Measurements from ENCODE around the gene PSMD8.
A peak's percentile ranks its signal among the peaks of the same experiment; 100 is the strongest.
"Not testable (repeated sequence)": the region's sequence is repeated elsewhere in the genome, so short reads cannot be mapped to it uniquely, and the experiment has no call there.

The PSMD8 gene

GRCh38 chr19:38335949-38336637 is 38.3 kb upstream of the PSMD8 start:
- POLR2A ChIA-PET, result interaction anchor here (0.9 to 4.2 kb wide), 4 partner anchors 38 to 96 kb away, joined by 3 to 40 read pairs (median 5); partner anchors contain the start of genes FAM98C and PSMD8
- CTCF ChIA-PET, result interaction anchor here (0.6 to 1.1 kb wide), 6 partner anchors 17 to 299 kb away, joined by 3 to 11 read pairs (median 4); no protein-coding TSS in a partner anchor
- no peak for TF ChIP-seq CTBP1 (IDR thresholded peaks at IDR 0.05; ENCODE audit: borderline replicate concordance)
- TF ChIP-seq L3MBTL2 (conservative IDR thresholded peaks at IDR 0.05), result peak; percentile 66
- DNase-seq (ENCODE audit: extremely low spot score), result peak; percentile 86

- DNase-seq (ENCODE audit: extremely low spot score), result peak; percentile 93
- TF ChIP-seq LEF1 (IDR thresholded peaks at IDR 0.05; ENCODE audit: borderline replicate concordance), result no peak
- TF ChIP-seq ZNF384 (IDR thresholded peaks at IDR 0.05), result no peak
- TF ChIP-seq FOXA1 (IDR thresholded peaks at IDR 0.05), result no peak
- TF ChIP-seq L3MBTL2 (conservative IDR thresholded peaks at IDR 0.05), result peak; percentile 86
- ChIA-PET POLR2A (interaction anchor here (0.9 to 4.2 kb wide), 4 partner anchors 37 to 97 kb away, joined by 3 to 40 read pairs (median 5); partner anchors contain the start of genes FAM98C and PSMD8), CTCF (interaction anchor here (0.6 to 1.0 kb wide), 3 partner anchors 93 to 298 kb away, joined by 3 to 11 read pairs (median 4); no protein-coding TSS in a partner anchor)
Measured at GRCh38 chr19:38336638-38337359, 37.6 kb upstream of the PSMD8 start.

GRCh38 chr19:38337360-38337653 is 37.1 kb upstream of the PSMD8 start:
- DNase-seq (ENCODE audit: extremely low spot score), result no peak
- POLR2A ChIA-PET, result interaction anchor here (4.2 kb wide), 1 partner anchor 37 kb away, joined by 40 read pairs; the partner anchor contains the start of gene PSMD8
- CTCF ChIA-PET, result no interaction called here
- TF ChIP-seq HDGF (IDR thresholded peaks at IDR 0.05; ENCODE audit: borderline replicate concordance) (no peak), NFRKB (IDR thresholded peaks at IDR 0.05) (no peak), ZNF384 (IDR thresholded peaks at IDR 0.05) (no peak), SUZ12 (IDR thresholded peaks at IDR 0.05) (no peak)

GRCh38 chr19:38339011-38339410 is 35.4 kb upstream of the PSMD8 start:
- ChIA-PET POLR2A (interaction anchor here (4.2 kb wide), 1 partner anchor 35 kb away, joined by 40 read pairs; the partner anchor contains the start of gene PSMD8), CTCF (interaction anchor here (1.0 kb wide), 1 partner anchor 35 kb away, joined by 4 read pairs; the partner anchor contains the start of gene PSMD8)
- not testable (repeated sequence) for DNase-seq (ENCODE audit: extremely low spot score)

GRCh38 chr19:38340927-38341326 is 33.4 kb upstream of the PSMD8 start:
- no peak for TF ChIP-seq ARNT (IDR thresholded peaks at IDR 0.05)
- ChIA-PET POLR2A (no interaction called here), CTCF (no interaction called here)
- no peak for DNase-seq (ENCODE audit: extremely low spot score)

GRCh38 chr19:38346837-38347236 is 27.5 kb upstream of the PSMD8 start:
- ChIA-PET POLR2A (interaction anchor here (1.2 kb wide), 1 partner anchor 27 kb away, joined by 3 read pairs; the partner anchor contains the start of gene PSMD8), CTCF (interaction anchor here (0.6 kb wide), 1 partner anchor 112 kb away, joined by 3 read pairs; no protein-coding TSS in a partner anchor)
- TF ChIP-seq FOXK2 (IDR thresholded peaks at IDR 0.05) (no peak), HDGF (IDR thresholded peaks at IDR 0.05; ENCODE audit: borderline replicate concordance) (no peak), NFRKB (IDR thresholded peaks at IDR 0.05) (no peak), TARDBP (IDR thresholded peaks at IDR 0.05) (no peak), SUZ12 (IDR thresholded peaks at IDR 0.05) (no peak), ARNT (IDR thresholded peaks at IDR 0.05) (no peak), CTBP1 (IDR thresholded peaks at IDR 0.05; ENCODE audit: borderline replicate concordance) (no peak), BHLHE40 (IDR thresholded peaks at IDR 0.05; ENCODE audit: borderline replicate concordance) (no peak), PKNOX1 (IDR thresholded peaks at IDR 0.05) (no peak), L3MBTL2 (conservative IDR thresholded peaks at IDR 0.05) (no peak), SP1 (IDR thresholded peaks at IDR 0.05) (no peak), FOXA1 (IDR thresholded peaks at IDR 0.05) (no peak), FOXM1 (IDR thresholded peaks at IDR 0.05; ENCODE audit: borderline replicate concordance) (no peak), ELF4 (IDR thresholded peaks at IDR 0.05) (no peak)
- DNase-seq (ENCODE audit: extremely low spot score), result no peak

GRCh38 chr19:38350883-38351282 is 23.5 kb upstream of the PSMD8 start:
- TF ChIP-seq HDGF (IDR thresholded peaks at IDR 0.05; ENCODE audit: borderline replicate concordance), result no peak
- no peak for TF ChIP-seq CTBP1 (IDR thresholded peaks at IDR 0.05; ENCODE audit: borderline replicate concordance)
- TF ChIP-seq ARNT (IDR thresholded peaks at IDR 0.05), result no peak
- TF ChIP-seq PKNOX1 (IDR thresholded peaks at IDR 0.05), result no peak
- no peak for TF ChIP-seq L3MBTL2 (conservative IDR thresholded peaks at IDR 0.05)
- no peak for TF ChIP-seq LEF1 (IDR thresholded peaks at IDR 0.05; ENCODE audit: borderline replicate concordance)
- no peak for TF ChIP-seq FOXA1 (IDR thresholded peaks at IDR 0.05)
- TF ChIP-seq NFRKB (IDR thresholded peaks at IDR 0.05), result no peak
- TF ChIP-seq SUZ12 (IDR thresholded peaks at IDR 0.05), result no peak
- TF ChIP-seq TARDBP (IDR thresholded peaks at IDR 0.05), result no peak
- no peak for TF ChIP-seq BHLHE40 (IDR thresholded peaks at IDR 0.05; ENCODE audit: borderline replicate concordance)
- no peak for TF ChIP-seq FOXK2 (IDR thresholded peaks at IDR 0.05)
- no peak for TF ChIP-seq ZNF384 (IDR thresholded peaks at IDR 0.05)
- TF ChIP-seq ELF4 (IDR thresholded peaks at IDR 0.05), result no peak
- no peak for TF ChIP-seq FOXM1 (IDR thresholded peaks at IDR 0.05; ENCODE audit: borderline replicate concordance)
- TF ChIP-seq SP1 (IDR thresholded peaks at IDR 0.05), result no peak
- DNase-seq (ENCODE audit: extremely low spot score), result no peak
- POLR2A ChIA-PET, result interaction anchor here (0.9 to 1.1 kb wide), 2 partner anchors 23 to 25 kb away, joined by 3 read pairs; partner anchors contain the start of gene PSMD8
- CTCF ChIA-PET, result no interaction called here

Measured in HEK293T (cell line).